GM10847 (cell line): Measurements from ENCODE around the gene CAST.

Experiments
- POLR2A ChIP-seq: IDR thresholded peaks from 2 replicates; pipeline ENCODE4 v1.6.1; 2011; ENCODE audit not compliant: insufficient read length; ENCODE audit errors: extremely low read depth

Gene CAST

GRCh38 chr5:96771395-96771794, 109.2 kb downstream of the CAST start:
- TF ChIP-seq POLR2A: no peak

GRCh38 chr5:96772111-96772510, 109.9 kb downstream of the CAST start:
- TF ChIP-seq POLR2A: no peak

- no peak for TF ChIP-seq POLR2A
These were observed 110.4 kb downstream of the CAST start for GRCh38 chr5:96772542-96772941.

- TF ChIP-seq POLR2A: no peak
These were observed 112.9 kb downstream of the CAST start for GRCh38 chr5:96775050-96775449.

- no peak for TF ChIP-seq POLR2A
These were observed 113.5 kb downstream of the CAST start for GRCh38 chr5:96775689-96776088.

GRCh38 chr5:96776621-96777020, 114.4 kb downstream of the CAST start:
- TF ChIP-seq POLR2A: no peak

- TF ChIP-seq POLR2A: no peak
These were observed 116.2 kb downstream of the CAST start for GRCh38 chr5:96778409-96778808.

GRCh38 chr5:96780626-96781025, 118.5 kb downstream of the CAST start:
- TF ChIP-seq POLR2A: no peak

GRCh38 chr5:96781031-96781971, 119.1 kb downstream of the CAST start:
- no peak for TF ChIP-seq POLR2A

GRCh38 chr5:96783326-96783725, 121.2 kb downstream of the CAST start:
- no peak for TF ChIP-seq POLR2A

- TF ChIP-seq POLR2A: no peak
These were observed 123.3 kb downstream of the CAST start for GRCh38 chr5:96785326-96786109.

- no peak for TF ChIP-seq POLR2A
These were observed 126.1 kb downstream of the CAST start for GRCh38 chr5:96788112-96788749.

GRCh38 chr5:96789794-96790330, 127.7 kb downstream of the CAST start:
- TF ChIP-seq POLR2A: no peak

GRCh38 chr5:96790961-96791504, 128.9 kb downstream of the CAST start:
- no peak for TF ChIP-seq POLR2A

- no peak for TF ChIP-seq POLR2A
These were observed 132.6 kb downstream of the CAST start for GRCh38 chr5:96794757-96795156.
